Stomach (tissue), 4 donors: ENCODE data around the gene ZNF845.

Experiments used
- CTCF ChIP-seq, 7 experiments: fragments of 450-650 bp in 4 of 7; fragments of 200-600 bp in 3 of 7; sonication (generic) in 3 of 7; IDR thresholded peaks; one replicate each; pipeline ENCODE4 v1.5.1; 2016 to 2019; ENCODE audit warnings: antibody characterized with exemption in 7 of 7, control low read depth in 2 of 7, mild to moderate bottlenecking in 1 of 7
- EP300 ChIP-seq: sonication (generic); formaldehyde crosslinking; IDR thresholded peaks from one replicate; pipeline ENCODE4 v1.6.1; 2017; ENCODE audit warnings: antibody characterized with exemption
- POLR2A ChIP-seq, 4 donors: fragments of 450-650 bp; IDR thresholded peaks; one replicate each; pipeline ENCODE4 v1.6.1; 2016; ENCODE audit warnings: antibody characterized with exemption in 4 of 4, control low read depth in 2 of 4, mild to moderate bottlenecking in 1 of 4, moderate library complexity in 1 of 4

- TF ChIP-seq CTCF (IDR thresholded peaks at IDR 0.05) (peak in 4 of 7 experiments; percentile 13 to 54 (median 26)), EP300 (no peak), POLR2A (IDR thresholded peaks at IDR 0.05) (peak in 1 of 4 donors; percentile 47)
Observed at GRCh38 chr19:53365134-53365898, 31.8 kb downstream of the ZNF845 start, which contains the start of gene ZNF525.
